Stimulated activated CD8-positive, alpha-beta memory T cell treated with anti-CD3 and anti-CD28 coated beads, Interleukin-7, amount 100 ng/mL, for 24 hours (primary cell): ENCODE measurements around the gene MUC4.
"Not testable (repeated sequence)": the region's sequence is repeated elsewhere in the genome, so short reads cannot be mapped to it uniquely, and the experiment has no call there.

ENCODE experiments used
- DNase-seq: peaks from one replicate; pipeline ENCODE4 v3.0.0-alpha.2; 2020; ENCODE audit warnings: low read depth

The MUC4 gene

DNA sequence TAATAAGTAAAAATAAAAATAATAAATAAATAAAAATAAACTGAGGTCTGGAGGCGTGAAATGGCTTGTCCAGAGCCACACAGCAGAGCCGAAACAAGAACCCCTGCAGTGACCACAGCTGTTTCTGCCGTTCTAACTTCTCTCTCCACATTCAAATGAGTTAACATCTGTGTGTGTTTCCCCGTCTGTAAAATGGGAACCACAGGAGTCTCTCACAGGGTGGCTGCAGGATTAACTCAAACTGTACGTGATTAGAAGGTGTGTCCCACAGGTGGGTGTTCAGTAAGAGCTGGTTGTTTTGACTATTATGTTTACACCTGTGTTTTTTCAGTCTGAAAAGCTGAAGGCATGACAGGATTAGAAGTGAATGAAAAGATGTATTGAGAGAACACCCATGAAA, 27.0 kb upstream of the MUC4 start:
- DNase-seq = no peak

DNA sequence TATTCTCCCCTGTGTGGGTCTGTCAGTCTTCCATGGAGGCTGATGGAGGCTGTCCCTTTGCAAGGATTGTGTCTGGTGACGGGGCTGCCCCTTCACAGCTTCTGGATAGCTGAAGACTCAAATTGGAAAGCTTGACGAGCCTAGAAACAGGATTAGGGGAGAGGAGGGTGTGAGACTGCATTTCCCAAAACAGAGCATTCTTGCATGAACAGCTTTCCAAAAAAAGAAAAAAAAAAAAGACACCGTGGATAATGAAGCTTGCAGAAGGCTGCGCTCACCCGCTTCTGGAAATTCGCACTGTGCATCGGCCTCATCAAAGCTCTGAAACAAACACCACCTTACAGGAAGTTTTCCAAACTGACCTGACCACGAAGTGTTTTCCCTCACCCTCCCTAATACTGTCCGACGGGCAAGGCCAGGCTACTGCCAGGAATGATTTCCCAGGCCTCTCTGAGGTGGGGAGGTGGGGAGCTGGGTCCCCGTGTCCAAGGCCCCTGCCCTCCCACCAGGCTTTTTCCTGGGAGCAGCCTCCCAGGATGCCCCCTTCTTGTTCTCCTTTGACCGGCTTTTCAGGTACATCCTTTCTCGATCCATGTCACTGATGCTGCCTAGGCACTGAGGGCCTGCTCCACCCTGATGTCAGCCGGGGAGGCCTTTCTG, 24.9 kb upstream of the MUC4 start:
- no peak for DNase-seq

DNA sequence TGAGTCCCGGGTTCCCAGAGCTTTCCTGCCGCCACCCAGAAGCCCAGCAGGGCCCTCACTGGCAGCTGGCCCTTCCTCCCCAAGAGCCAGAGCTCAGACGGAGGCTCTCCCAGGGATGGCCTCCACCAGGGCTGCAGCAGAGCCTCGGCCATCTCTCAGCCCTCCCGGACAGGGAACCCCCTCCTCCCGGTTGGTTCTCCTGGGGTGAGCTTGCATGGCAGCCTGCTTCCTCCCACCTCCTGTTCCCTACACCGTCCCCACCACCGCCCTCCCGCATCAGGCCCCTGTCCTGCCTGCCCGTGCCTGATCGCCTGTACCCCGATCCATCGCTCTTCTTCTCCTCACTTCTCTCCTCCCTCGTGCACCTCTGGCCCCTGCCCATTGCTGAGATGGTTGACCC, 24.1 kb upstream of the MUC4 start:
- no peak for DNase-seq

DNA sequence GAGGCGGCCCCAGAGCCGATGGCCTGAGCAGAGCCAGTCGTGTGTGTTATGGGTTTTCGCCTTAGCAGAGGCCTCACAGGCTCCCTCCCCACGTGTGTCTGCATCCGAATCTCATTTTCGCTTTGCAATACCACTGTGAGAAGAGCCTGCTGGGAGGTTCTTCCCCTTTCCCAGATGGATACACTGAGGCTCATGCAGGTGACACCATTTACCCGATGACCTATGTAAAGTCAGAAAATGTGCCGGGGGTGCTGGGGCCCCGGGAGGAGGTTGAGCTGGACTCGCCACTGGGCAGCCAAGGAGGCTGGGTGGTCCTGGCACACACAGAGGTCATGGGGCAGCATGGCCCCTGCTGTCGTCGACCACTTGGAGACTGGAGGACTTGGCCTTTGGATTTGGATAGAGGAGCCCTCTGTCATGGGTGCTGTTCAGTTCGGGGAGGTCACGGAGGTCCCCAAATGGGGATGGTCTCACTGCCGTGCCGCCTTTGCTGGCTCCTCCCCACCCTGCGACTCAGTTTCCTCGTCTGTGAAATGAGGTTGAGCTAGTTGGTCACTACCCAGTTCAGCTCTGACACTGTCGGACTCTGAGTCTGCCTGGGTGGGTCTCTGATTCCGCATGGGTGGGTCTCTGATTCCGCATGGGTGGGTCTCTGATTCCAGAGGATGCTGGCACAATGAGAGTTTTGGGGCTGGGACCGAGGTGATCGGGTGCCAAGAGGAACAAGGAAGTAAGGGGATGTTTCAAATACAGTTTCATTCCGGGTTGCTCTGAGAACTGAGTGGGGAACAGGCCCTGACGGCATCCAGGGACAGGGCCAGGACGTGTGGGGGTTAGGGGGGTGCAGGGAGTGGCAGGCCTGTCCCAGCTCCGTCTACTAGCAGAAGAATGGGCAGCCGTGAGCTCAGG, 23.2 kb upstream of the MUC4 start:
- no peak for DNase-seq

DNA sequence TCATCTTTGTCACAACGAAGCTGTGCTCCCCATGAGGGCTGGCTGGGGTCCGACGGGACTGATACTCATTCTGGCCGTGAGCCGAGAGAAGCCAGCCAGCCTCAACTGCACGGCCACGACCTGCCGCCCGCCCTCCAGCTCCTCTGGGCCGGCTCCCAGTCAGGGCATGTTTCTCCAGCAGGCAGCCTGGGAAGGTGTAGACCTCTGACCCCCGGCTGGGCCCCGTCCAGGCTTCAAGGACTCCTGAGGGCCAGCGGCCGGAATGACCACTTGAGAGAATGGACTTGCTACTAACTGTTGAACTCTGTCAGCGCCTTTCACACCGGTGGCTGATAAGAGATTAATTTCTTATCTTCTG, 18.1 kb upstream of the MUC4 start:
- DNase-seq = no peak

DNA sequence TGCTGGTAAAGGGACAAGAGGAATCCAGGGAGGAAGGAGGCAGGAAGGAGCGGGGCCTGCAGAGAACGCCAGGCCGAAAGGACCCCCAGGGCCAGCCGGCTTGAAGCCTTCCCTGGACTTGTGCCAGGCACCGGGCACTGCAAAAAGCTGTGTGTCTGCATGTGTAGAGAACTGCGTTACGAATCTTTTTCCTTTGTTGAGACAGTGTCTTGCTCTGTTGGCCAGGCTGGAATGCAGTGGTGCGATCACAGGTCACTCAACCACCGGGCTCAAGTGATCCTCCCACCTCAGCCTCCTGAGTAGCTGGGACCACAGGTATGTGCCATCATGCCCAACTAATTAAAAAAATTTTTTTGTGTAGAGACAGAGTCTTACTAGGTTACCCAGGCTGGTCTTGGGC, 17.0 kb upstream of the MUC4 start:
- no peak for DNase-seq

DNA sequence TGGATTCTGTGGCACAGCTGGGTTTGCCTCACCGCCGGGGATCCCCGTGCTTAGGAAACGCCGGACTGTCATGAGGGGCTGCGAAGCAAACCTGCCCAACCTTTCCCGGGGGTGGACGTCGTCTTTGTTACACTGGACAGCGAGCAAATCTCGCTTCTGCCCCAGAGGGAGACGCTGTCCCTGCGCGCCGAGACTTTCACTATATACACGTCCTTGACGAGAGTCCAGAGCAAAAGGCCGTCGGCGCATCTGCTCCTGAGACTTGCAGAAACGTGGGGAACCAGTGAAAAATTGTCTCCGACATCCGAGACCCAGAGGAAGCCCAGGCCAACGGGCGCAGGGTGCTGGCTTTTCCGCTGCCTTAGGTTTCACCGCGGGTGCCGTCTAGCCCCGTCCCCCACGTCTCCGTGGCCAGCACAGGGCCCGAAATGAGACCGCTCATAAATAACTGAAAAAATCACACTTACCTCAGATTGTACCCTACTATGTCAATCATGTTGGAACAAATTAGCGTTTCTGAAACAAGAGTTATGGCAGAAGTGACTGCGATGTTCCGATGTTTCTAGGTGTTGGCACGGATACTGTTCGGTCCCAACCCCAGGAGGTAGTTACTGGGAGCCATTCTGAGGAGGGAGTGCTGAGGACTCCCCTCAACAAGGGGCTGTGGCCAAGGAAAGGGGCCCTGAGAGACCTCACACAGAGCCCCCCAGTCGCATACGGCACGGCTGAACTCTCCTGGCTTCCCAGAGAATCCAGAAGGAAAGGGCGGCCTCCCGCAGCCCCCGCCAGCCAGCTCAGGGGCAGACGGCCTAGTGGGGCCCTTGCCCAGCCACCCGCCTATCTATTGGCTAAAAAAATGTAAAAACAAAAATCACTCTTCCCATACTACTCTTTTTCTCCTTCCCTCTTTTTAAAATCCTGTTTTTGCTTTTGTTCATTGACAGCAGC, 14.4 kb upstream of the MUC4 start:
- no peak for DNase-seq

DNA sequence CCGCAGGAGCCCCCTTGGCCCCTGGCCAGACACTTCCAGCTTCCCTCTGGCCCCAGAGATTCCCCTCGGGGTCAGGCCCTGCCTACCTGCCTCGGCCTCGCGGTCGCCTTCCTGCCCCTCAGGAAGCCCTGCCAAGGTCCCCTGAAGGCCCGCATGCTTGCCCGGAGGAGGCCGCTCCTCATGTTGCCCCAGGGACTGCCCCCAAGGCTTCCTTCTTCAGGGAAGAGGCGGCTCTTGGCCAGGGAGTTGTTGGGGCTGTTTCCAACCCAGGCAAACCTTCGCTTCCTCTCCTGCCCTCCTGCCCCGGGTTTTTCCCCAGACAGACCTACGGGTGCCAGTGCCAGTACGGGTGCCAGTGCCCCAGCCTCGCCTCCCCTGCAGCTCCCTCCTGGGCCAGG, 13.5 kb upstream of the MUC4 start:
- no peak for DNase-seq

DNA sequence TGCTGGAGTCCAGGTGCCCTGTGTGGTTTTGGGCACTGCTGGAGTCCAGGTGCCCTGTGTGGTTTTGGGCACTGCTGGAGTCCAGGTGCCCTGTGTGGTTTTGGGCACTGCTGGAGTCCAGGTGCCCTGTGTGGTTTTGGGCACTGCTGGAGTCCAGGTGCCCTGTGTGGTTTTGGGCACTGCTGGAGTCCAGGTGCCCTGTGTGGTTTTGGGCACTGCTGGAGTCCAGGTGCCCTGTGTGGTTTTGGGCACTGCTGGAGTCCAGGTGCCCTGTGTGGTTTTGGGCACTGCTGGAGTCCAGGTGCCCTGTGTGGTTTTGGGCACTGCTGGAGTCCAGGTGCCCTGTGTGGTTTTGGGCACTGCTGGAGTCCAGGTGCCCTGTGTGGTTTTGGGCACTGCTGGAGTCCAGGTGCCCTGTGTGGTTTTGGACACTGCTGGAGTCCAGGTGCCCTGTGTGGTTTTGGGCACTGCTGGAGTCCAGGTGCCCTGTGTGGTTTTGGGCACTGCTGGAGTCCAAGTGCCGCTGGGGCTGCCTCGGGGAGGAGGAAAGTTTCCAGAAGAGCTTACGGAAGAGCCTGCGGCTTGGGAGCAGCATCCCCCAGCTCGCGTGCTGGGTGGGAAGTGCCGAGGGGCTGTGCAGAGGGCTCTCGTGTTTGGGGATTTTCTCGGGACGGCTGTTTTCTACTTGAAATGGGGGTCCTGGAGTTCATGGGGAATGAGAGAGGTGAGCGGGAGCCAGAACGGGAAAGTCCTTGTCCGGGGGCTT, 12.9 kb upstream of the MUC4 start:
- DNase-seq = not testable (repeated sequence)

DNA sequence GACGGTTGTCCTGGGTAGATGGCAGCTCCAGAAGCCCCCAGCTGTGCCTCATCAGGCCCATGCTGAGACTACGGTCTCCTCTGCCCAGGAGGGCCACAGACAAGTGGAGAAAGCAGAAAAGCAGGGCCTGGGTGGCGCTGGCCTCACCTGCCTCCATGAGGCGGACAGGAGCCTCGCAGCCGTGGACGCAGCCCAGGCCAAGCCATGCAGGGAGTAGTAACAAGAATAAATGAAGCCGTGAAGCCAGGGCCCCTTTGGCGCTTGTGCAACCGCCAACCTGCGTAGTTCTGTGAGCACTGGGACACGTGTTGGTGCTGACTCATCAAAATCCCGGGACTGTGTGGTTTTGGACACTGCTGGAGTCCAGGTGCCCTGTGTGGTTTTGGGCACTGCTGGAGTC, 12.3 kb upstream of the MUC4 start:
- no peak for DNase-seq

DNA sequence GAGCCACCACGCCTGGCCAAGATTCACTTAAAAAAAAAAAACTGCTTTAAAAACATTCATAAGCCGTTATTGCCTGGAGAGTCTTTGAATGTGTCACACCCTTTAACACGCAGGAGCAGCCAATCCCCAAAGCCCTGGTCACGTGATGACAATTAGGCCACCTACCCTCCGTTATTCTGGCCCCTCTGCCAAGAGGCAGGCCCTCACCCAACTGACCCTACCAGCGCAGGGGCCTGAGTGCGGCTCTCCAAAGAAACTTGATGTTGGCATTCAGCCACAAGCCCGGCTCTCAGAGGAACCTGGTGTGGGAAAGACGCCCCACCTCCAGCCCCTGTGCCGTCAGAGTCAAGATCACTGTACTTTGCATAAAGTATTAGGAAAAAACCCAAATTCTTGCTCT, 11.6 kb upstream of the MUC4 start:
- DNase-seq = no peak

DNA sequence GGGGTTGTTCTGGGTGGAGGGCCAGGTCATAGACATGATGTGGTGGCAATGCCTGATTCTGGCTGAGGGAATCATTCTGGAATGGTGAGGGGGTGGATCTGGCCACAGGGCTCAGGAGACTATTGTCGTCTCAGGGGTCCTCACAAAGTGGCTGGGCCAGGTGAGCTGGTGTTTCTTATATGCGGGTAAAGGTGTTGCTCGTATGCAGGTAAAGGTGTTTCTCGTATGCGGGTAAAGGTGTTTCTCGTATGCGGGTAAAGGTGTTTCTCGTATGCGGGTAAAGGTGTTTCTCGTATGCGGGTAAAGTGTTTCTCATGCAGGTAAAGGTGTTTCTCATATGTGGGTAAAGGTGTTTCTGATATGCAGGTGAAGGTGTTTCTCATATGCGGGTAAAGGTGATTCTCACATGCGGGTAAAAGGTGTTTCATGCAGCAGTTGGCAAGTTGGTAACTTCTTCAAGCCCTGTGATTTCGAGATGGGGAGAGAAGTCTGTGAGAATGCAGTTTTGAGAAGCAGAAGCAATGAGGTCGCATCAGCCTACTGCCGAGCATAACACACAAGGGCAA, 10.5 kb upstream of the MUC4 start:
- DNase-seq = no peak

DNA sequence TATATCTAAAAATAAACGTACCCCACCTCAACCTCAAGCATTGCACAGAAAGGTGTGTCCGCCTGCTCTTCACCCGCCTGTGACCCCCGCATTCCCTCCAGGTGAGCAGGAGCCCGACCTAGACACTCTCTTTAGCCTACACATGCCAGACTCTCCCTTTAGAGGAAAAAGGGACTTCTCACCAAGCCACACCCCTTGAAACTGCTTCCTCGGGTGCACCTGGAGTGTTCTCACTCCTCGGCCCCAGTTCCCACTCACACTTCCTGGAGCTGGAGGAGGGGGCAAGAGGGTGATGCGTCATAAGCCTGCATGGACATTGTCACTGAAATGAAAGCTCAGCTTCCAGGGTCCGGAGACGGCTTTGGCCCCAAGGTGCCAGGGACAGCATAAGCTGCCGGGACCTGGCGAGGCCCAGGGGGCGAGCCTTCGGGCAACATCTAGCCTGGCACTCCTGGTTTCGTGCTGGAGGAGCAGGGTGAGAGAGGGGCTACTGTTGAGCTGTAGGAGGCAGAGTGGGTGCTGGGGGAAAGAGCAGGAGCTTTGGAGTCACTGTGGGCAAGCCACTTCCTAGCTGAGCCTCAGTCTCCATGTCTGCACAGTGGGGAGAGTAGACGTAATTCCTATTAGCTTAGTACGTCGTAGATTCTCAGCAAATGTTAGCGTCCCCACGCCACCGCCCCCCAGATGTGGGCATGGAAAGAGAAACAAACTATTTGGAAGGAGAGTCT, 9.8 kb upstream of the MUC4 start:
- no peak for DNase-seq

DNA sequence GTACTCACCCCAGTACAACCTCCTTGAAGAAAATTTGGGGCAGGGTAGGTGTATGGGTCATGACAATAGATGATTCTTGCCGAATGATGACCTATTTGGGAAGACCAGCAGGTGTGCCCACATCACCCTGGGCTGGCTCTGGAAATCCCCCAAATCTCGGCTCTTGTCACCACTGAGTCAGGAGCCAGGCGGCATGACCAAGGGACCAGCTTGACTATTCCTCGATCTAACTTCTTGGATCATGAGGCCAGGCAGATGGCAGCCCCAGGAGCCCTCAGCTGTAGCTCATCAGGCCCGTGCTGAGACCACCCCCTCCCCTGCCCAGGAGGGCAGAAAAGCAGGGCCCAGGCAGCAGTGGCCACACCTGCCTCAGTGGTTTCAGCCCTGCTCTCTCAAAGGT, 9.2 kb upstream of the MUC4 start:
- no peak for DNase-seq

DNA sequence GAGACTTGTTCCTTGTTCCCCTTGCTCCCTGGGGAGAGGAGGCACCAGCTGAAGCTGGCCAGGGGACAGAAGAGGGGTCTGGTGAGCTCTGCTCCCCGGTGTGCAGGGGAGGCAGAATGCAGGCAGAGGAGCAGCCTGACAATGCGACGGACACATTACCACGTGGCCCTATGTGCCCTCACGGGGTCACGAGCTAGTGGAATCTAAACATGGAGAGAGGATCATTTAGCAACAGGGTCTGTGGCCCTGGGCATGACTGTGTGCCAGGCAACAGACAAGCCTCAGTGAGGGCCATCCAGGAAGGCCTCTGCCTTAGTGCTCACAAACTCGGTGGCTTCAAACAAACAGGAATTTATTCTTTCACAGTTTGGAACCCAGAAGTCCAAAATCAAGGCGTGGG, 8.5 kb upstream of the MUC4 start:
- DNase-seq = no peak

DNA sequence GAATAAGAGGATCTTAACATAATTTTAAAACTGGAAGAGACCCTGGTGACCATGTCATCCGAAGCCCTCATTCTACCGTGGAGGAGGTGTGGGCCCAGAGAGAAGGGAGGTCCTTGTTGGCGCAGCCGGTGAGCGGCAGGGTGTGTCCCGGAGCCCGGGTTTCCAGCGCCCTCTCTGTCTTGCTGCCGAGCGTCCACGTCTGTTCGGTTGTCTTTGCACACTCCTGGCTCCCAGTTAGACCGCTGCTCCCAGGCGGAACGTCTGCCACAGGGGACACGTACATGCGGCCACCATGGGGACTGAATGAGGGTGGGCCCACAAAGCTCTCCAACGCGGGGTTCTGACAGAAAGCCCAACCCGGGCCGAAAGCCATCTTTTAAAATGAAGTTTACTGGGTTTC, 6.6 kb upstream of the MUC4 start:
- DNase-seq = no peak

DNA sequence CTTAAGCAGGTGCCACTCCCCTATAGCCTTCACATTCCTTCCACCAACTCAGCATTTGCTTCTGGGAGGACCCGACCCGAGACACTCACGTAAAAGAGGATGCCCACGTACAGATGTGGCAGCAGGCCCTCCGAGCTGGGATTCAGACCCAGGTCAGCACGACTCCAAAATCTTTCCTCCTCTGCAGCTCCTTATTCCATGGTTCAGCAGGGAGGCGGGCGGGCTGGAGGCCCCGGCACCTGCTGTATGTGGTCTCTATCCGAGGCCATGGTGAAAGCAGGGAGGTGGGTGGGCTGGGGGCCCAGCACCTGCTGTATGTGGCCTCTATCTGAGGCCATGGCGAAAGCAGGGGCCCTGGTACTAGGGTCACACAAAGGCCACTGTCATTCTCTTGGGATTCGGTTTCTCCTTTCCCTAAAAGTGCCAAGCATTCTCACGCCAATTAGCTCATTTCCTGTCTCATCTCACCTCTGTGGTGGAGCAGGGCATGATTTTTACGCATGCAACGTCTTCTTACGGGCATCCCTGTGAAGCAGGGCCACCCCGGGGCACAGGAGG, 5.9 kb upstream of the MUC4 start:
- DNase-seq = no peak

DNA sequence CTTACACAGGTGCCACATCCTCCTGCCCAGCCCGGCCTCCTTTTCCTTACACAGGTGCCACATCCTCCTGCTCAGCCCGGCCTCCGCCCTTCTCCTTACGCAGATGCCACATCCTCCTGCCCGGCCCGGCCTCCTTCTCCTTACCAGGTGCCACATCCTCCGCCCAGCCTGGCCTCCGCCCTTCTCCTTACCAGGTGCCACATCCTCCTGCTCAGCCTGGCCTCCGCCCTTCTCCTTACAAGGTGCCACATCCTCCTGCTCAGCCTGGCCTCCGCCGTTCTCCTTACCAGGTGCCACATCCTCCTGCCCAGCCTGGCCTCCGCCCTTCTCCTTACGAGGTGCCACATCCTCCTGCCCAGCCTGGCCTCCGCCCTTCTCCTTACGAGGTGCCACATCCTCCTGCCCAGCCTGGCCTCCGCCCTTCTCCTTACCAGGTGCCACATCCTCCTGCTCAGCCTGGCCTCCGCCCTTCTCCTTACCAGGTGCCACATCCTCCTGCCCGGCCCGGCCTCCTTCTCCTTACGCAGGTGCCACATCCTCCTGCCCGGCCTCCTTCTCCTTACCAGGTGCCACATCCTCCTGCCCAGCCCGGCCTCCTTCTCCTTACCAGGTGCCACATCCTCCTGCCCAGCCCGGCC, 4.7 kb upstream of the MUC4 start:
- not testable (repeated sequence) for DNase-seq

DNA sequence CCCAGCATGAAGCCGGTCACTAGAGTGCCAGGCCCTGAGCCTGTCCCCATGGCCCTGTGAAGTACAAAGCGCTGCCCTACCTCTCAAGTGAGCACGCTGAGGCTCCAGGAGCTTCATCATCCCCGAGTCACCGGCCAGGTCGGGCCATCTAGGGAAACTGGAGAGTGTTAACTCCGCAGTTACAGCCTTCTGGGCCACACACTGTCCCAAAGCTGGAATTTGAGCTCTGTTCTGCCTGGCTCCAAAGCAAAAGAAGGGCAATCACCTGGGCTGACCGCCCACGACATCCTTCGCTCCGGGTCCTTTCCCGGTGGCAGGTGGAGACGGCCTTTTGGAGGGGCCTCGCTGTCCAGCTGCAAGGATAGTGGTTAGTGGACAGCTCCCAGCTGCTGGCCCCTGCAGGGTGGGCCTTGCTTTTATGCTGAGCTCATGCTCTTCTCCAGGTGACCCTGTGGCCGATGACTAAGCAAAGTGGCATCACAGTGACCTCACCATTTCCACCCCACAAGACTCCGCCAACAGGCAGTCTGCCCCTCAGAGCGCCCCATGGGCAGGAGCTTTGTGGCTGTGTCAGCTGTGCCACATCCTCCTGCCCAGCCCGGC, 3.5 kb upstream of the MUC4 start:
- DNase-seq = no peak
